GM12801 (cell line): Measurements from ENCODE around the gene KRT86.

ENCODE experiments used
- TF ChIP-seq, protein P1 (sequence below): IDR thresholded peaks from one replicate; pipeline ENCODE4 v1.5.1; 2011; ENCODE audit warnings: control low read depth; ENCODE audit not compliant: insufficient read length; ENCODE audit errors: extremely low read depth

The KRT86 gene

DNA sequence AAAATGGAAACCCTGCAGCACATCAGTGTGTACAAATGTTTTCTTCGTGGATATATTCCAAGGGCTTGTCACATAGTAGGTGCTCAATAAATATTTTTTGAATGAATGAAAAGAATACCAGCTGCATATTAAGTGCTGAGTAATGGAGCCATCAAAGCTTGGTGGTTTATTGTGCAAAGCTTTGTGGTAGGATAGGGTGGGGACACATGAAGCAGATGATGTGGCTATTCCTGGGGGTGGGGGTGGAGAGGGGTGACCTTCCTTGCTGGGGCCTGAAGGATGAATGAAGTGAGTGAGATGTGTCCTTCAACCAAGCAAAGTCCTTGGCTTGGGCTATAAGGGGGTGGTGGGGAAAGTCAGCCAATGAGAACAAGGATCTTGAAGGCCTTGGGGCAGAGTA is 21.2 kb downstream of the KRT86 start:
- TF ChIP-seq, protein P1, sequence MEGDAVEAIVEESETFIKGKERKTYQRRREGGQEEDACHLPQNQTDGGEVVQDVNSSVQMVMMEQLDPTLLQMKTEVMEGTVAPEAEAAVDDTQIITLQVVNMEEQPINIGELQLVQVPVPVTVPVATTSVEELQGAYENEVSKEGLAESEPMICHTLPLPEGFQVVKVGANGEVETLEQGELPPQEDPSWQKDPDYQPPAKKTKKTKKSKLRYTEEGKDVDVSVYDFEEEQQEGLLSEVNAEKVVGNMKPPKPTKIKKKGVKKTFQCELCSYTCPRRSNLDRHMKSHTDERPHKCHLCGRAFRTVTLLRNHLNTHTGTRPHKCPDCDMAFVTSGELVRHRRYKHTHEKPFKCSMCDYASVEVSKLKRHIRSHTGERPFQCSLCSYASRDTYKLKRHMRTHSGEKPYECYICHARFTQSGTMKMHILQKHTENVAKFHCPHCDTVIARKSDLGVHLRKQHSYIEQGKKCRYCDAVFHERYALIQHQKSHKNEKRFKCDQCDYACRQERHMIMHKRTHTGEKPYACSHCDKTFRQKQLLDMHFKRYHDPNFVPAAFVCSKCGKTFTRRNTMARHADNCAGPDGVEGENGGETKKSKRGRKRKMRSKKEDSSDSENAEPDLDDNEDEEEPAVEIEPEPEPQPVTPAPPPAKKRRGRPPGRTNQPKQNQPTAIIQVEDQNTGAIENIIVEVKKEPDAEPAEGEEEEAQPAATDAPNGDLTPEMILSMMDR: no peak

DNA sequence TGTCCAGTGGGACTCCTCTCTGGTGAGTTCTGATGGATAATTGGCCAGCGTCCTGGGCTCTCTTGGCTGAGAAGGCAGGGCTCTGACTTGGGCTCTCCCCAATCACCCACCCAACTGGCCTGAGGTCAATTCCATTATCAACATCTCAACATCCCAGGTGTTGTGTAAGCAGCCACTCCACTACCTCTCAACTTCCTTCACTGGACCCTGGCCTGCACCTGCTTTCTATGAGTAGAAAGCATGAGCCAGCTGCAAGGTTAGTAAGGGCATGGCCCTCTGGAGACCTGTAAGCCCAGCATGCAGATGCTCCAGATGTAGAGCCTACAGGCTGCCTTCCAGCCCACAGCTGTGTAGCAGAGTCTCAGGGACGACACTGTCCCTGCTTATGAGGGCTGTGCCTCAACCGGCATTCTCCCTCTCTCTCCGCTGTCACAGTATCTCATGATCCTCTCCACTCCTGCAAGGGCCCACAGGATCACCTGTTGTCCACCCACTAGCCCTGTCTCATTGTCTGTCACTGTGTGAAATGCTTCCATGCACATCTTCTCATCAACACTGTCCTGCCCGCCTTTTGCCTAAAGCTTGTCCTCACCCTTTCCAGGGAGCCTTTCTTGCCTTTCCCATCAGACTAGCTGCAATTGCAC is 22.2 kb downstream of the KRT86 start:
- TF ChIP-seq, protein P1: no peak

DNA sequence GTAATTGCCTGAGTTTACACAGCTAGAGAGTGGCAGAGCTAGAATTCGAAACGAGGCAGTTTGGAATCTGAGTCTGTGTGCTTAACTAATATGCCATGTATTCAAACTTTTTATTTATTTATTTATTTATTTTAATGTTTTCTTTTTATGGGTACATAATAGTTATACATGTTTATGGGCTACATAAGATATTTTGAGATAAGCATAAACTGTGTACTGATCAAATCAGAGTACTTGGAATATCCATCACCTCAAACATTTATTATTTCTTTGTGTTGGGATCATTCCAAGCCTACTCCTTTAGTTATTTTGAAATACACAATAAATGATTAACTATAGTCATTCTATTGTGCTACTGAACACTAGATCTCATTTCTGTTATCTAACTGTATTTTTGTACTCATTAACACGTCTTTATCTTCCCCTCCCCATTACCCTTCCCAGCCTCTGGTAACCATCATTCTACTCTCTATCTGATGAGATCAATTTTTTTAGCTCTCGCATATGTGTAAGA is 24.3 kb downstream of the KRT86 start:
- TF ChIP-seq, protein P1: no peak

DNA sequence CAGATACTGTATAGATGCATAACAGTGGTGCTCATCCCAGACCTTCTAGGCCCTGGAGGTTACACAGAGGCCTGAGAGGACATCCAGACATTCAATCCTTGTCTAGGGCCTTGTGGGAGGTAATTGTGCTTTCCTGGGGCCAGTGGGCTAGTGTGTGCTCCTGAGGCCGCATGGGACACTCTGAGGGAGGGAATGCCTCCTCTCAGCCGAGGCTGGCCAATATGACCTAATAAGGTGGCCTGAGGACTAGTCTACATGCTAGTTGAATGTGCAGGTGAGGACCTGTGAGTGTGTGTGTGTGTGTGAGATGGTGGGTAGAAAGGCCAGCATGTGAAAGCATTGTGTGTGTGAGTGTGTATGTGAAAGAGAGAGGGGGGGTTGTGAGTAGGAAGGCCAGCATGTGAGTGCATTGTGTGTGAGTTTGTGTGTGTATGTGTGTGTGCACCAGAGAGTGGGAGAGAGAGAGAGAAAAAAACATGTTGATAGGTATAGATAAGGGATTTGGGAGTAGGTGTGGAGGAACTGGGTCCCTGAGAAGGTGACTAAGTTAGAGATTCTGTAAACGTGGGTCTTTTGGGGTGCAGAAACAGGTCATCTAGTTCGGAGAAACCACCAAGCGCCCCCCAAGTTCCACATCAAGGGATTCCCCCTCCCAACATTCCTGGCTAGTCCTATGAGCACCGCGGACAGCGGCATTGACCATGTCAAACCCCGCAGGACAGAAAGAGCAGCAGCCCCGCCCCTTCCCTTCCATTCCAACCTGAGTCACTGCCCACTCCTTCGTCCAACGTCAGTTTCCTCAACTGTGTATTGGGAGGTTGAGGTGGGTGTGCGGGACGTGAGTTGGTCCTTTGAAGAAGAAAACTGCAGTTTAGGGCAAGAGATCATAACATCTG is 26.6 kb downstream of the KRT86 start:
- TF ChIP-seq, protein P1: no peak

DNA sequence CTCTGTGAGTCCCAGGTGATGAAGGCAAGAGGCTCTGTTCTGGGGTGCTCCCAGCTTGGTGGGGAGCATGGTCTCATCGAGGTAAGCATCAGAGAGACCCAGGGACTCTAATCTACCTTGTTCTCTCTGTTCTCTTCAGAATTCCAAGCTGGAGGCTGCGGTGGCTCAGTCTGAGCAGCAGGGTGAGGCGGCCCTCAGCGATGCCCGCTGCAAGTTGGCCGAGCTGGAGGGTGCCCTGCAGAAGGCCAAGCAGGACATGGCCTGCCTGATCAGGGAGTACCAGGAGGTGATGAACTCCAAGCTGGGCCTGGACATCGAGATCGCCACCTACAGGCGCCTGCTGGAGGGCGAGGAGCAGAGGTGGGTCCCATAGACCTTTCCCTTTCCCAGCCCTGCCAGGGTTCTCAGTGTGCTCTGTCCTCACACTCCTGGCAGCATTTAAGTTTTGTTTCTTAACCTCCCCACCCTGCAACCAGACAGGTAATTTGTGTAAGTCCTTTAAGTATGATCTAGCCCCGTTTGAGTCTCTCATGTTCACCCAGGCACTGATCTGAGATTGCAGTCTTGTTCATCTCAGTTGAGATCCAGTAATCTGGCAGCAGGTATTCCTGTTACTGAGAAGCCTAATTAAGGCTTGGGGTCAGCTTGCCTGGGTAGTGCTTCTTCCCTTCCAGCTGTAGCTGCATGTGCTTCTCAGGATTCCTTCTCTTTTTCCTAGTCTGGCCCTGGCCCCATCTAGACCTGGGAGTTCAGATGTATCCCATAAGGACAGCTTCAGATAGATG is 31.7 kb downstream of the KRT86 start:
- TF ChIP-seq, protein P1: no peak

DNA sequence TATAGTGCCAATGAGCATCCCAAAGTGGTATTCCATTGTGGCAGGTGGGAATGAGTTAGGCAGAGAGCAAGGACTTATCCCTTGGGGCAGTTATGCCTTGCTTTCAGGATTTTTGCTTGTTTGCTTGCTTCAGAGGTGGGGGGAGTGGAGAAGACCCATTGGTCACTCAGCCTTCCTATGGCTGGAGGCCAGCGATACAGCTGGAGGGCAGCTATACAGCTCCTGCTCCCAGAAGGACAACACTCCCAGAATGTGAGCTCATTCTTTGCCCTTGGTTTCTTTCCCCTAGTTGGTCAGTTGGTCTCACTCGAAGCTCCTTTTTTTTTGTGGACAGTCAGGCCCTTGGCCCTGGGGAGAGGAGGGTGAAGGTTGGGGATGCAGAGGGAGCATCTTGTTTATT is 32.3 kb downstream of the KRT86 start:
- TF ChIP-seq, protein P1: no peak
